Esophagus muscularis mucosa (tissue), 4 donors: ENCODE results near the gene DMTF1. TPM values are rescaled to one million over a fixed set of nuclear protein-coding genes. Genes with fewer than 3 reads are reported as not detected.
A peak's percentile ranks its signal among the peaks of the same experiment; 100 is the strongest.

Experiments
- DNase-seq: peaks from one replicate; pipeline ENCODE4 v3.0.0-alpha.2; 2017; ENCODE audit errors: extremely low spot score
- H3K27ac ChIP-seq, 4 donors: fragments of 200-600 bp; sonication (generic); replicated peaks in 1 of 4; 1 replicate in 3 of 4; 2 replicates in 1 of 4; pipeline ENCODE4 v1.5.1; 2016 to 2019; ENCODE audit warnings: mild to moderate bottlenecking in 1 of 4
- H3K27me3 ChIP-seq, 4 donors: fragments of 200-600 bp; sonication (generic); one replicate each; pipeline versions ENCODE4 v1.5.1 to v1.6.0; 2016 to 2019
- H3K36me3 ChIP-seq, 4 donors: fragments of 200-600 bp; sonication (generic); one replicate each; pipeline ENCODE4 v1.5.1; 2016 to 2019
- H3K4me1 ChIP-seq, 4 donors: fragments of 200-600 bp; sonication (generic); one replicate each; pipeline ENCODE4 v1.5.1; 2016 to 2019
- H3K4me3 ChIP-seq, 4 donors: fragments of 200-600 bp; sonication (generic); 1 replicate in 2 of 4; 2 replicates in 2 of 4; pipeline ENCODE4 v1.5.1; 2016 to 2019; ENCODE audit warnings: mild to moderate bottlenecking in 4 of 4, moderate library complexity in 1 of 4
- H3K9me3 ChIP-seq, 4 donors: fragments of 200-600 bp; sonication (generic); 1 replicate in 3 of 4; 2 replicates in 1 of 4; pipeline ENCODE4 v1.5.1; 2016 to 2019
- CTCF ChIP-seq, 3 experiments: fragments of 200-600 bp in 2 of 3; fragments of 450-650 bp in 1 of 3; sonication (generic) in 2 of 3; IDR thresholded peaks; one replicate each; pipeline ENCODE4 v1.5.1; 2017 to 2019; ENCODE audit warnings: antibody characterized with exemption in 3 of 3, mild to moderate bottlenecking in 2 of 3, moderate library complexity in 1 of 3
- EP300 ChIP-seq: sonication (generic); formaldehyde crosslinking; IDR thresholded peaks from one replicate; pipeline ENCODE4 v1.6.1; 2017; ENCODE audit warnings: antibody characterized with exemption
- POLR2A ChIP-seq: fragments of 450-650 bp; IDR thresholded peaks from one replicate; pipeline ENCODE4 v1.6.1; 2017; ENCODE audit warnings: antibody characterized with exemption, moderate library complexity, mild to moderate bottlenecking, low read depth
- POLR2AphosphoS5 ChIP-seq, 2 donors: sonication (generic); formaldehyde crosslinking; IDR thresholded peaks; one replicate each; pipeline ENCODE4 v1.6.1; 2017; ENCODE audit warnings: antibody characterized with exemption in 2 of 2
- WGBS: methylation state at CpG from one replicate; pipeline ENCODE4 v1.1.5; 2018; 5-methylcytosine and 5-hydroxymethylcytosine counted together
- intact Hi-C: fragments of 100-400 bp; cut with DNase I; formaldehyde crosslinking; loops from one replicate; pipeline ENCODE4 v1.15.1; 2023
- total RNA-seq, 4 donors: library from RNA; depleted of rRNA; stranded (reverse); fragments of >200 nt; gene quantifications; one replicate each; pipeline versions ENCODE4 v1.1.0 to v1.2.1, GENCODE V29; 2016

Gene DMTF1
- total RNA-seq, 4 donors from 2014 or later = 31.4 to 60.6 (median 40.5) TPM

GRCh38 chr7:87216701-87217508 lies 64.7 kb downstream of the DMTF1 start:
- no peak for TF ChIP-seq POLR2AphosphoS5 (IDR thresholded peaks at IDR 0.05)
- Histone ChIP-seq H3K4me1 (peaks cover 4 to 56% (median 36%) of the 10 kb centered on the region in 4 donors), H3K9me3 (no peaks in the 10 kb centered on the region), H3K4me3 (peak overlapping the region in 1 of 4 donors; percentile 8), H3K27me3 (no peaks in the 10 kb centered on the region), H3K36me3 (no peaks in the 10 kb centered on the region), H3K27ac (peak overlapping the region in 2 of 4 donors; percentile 2 to 24)
- DNase-seq = no peak
- WGBS = 67% methylated on average over 5 of the region's 5 CpGs
- intact Hi-C loops = no loop called here

- Histone ChIP-seq H3K27me3 (no peaks in the 10 kb centered on the region), H3K9me3 (no peaks in the 10 kb centered on the region), H3K4me1 (peaks cover 4 to 46% (median 36%) of the 10 kb centered on the region in 4 donors), H3K36me3 (no peaks in the 10 kb centered on the region), H3K27ac (peak overlapping the region; percentile 82 to 87 (median 85)), H3K4me3 (peak overlapping the region; percentile 72 to 88 (median 82))
- no peak for TF ChIP-seq POLR2AphosphoS5 (IDR thresholded peaks at IDR 0.05)
- TF ChIP-seq POLR2A = no peak
- TF ChIP-seq EP300 = no peak
- TF ChIP-seq CTCF (IDR thresholded peaks at IDR 0.05) = no peak
- intact Hi-C loops = no loop called here
- WGBS = 74% methylated on average over 9 of the region's 9 CpGs
- DNase-seq = no peak
Observed at GRCh38 chr7:87217983-87218653, 65.9 kb downstream of the DMTF1 start.

- TF ChIP-seq EP300 (no peak), CTCF (IDR thresholded peaks at IDR 0.05) (no peak), POLR2A (no peak), POLR2AphosphoS5 (IDR thresholded peaks at IDR 0.05) (no peak)
- no peak for DNase-seq
- intact Hi-C loops = no loop called here
- Histone ChIP-seq H3K27me3 (no peaks in the 10 kb centered on the region), H3K4me3 (peak overlapping the region; percentile 72 to 88 (median 82)), H3K36me3 (no peaks in the 10 kb centered on the region), H3K9me3 (no peaks in the 10 kb centered on the region), H3K27ac (peak overlapping the region; percentile 82 to 87 (median 85)), H3K4me1 (peaks cover 4 to 38% (median 34%) of the 10 kb centered on the region in 4 donors)
- WGBS = 9% methylated on average over 2 of the region's 17 CpGs
Observed at GRCh38 chr7:87218796-87219544, 66.7 kb downstream of the DMTF1 start.

GRCh38 chr7:87219545-87220025 lies 67.3 kb downstream of the DMTF1 start, which contains the start of gene TMEM243:
TMEM243 (minus strand) TSS chr7:87219732; CDS start chr7:87219503, 229 bp downstream.
- WGBS = under 1% methylated on average over 20 of the region's 41 CpGs
- intact Hi-C loops = loop anchor here (2.0 to 10.0 kb wide), 3 partner anchors 67 to 282 kb away; partner anchors contain the start of genes CROT and DMTF1
- Histone ChIP-seq H3K9me3 (no peaks in the 10 kb centered on the region), H3K36me3 (no peaks in the 10 kb centered on the region), H3K27me3 (no peaks in the 10 kb centered on the region), H3K4me3 (peak within 1 kb of the TSS; percentile 72 to 88 (median 82)), H3K4me1 (peaks cover 4 to 36% (median 33%) of the 10 kb centered on the region in 4 donors), H3K27ac (peak within 1 kb of the TSS; percentile 82 to 87 (median 85))
- no peak for TF ChIP-seq POLR2A
- peak; percentile 66 for TF ChIP-seq POLR2AphosphoS5 (IDR thresholded peaks at IDR 0.05)
- TF ChIP-seq EP300 = no peak
- peak in 1 of 3 experiments; percentile 6 for TF ChIP-seq CTCF (IDR thresholded peaks at IDR 0.05)
- peak; percentile 95 for DNase-seq
